GM18508 (cell line): ENCODE results near the gene LDAH.

Experiments used
- ATAC-seq: cut with Tn5 transposase; IDR thresholded peaks from one replicate; pipeline ENCODE4 v1.9.1; 2021; ENCODE audit warnings: moderate number of reproducible peaks; ENCODE audit not compliant: insufficient read depth, unreplicated experiment

LDAH gene

GRCh38 chr2:20822535-20823490 is at the start of gene LDAH:
TSS of gene LDAH (minus strand) at chr2:20823101. CDS start at chr2:20801463, 21,638 bp downstream.
- ATAC-seq = peak; percentile 79

GRCh38 chr2:20868377-20868776 is 45.5 kb upstream of the LDAH start:
- ATAC-seq = peak; percentile 100

- no peak for ATAC-seq
Measured at GRCh38 chr2:20862850-20863249, 39.9 kb upstream of the LDAH start.

- no peak for ATAC-seq
Measured at GRCh38 chr2:20855456-20855855, 32.6 kb upstream of the LDAH start.

- ATAC-seq = no peak
Measured at GRCh38 chr2:20852670-20853069, 29.8 kb upstream of the LDAH start.

GRCh38 chr2:20852139-20852538 is 29.2 kb upstream of the LDAH start:
- ATAC-seq = no peak

DNA sequence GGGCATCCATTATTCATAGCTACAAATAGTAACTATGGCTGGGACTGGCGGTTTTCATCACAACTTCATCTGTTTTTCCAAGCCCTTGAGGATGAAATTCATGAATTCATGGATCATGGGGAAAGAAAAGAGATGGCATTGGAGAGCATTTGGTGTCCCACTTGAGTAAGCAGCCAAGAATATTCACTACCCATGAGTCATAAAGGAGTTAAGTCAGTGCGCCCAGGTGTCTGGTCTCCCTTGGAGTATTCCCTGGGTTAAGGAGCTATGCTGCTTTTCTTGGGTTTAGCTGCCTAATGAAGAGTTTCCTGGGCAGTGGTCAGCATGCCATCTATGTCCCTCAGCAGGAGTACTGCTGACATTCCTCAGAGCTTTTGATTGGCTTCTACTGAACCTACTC is 21.3 kb upstream of the LDAH start:
- ATAC-seq = no peak

DNA sequence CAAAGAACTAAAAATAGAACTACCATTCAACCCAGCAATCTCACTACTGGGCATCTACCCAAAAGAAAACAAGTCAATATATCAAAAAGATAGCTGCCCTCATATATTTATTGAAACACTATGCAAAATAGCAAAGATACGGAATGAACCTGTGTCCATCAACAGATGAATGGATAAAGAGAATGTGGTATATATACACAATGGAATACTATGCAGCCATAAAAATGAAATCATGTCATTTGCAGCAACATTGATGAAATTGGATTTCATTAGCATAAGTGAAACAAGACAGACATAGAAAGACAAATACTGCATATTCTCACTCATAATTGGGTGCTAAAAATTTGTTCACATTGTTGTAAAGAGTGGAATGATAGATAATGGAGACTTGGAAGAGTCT is 16.2 kb upstream of the LDAH start:
- ATAC-seq = no peak

- no peak for ATAC-seq
Measured at GRCh38 chr2:20838016-20838415, 15.1 kb upstream of the LDAH start.

GRCh38 chr2:20836521-20836920 is 13.6 kb upstream of the LDAH start:
- ATAC-seq = no peak

DNA sequence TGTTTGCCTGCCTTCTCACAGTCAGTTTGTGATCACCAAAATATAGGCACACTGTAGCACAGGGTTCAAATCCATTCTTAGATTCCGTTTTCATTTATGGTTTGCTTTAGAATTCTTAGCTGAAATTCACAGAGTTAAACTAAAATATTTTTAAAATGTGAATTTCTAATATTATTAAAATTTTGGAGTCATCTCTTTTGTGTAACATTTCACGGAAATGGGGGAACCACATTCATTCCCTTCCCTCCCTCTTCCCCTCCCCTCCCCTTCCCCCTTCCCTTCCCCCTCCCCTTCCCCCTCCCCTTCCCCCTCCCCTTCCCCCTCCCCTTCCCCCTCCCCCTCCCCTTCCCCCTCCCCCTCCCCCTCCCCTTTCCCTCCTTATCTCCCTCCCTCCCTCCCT is 11.4 kb upstream of the LDAH start:
- ATAC-seq = no peak

DNA sequence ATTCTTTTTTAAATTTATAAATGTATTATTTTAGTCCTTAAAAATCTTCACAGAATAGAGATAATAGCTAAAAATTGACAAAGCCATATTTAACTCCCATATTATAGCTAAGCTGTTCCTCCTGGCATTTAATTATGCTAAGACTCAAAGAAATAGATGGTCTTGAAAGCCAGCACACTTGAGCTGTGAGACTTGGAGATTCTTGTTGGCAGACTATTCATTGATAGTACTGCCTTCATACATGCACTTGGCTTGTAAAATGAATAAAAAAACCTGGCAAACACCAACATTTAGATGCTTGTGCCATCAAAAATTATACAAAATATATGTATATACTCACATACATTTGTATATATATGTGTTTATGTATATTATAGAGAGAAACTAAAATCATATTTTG is 9.7 kb upstream of the LDAH start:
- no peak for ATAC-seq

- no peak for ATAC-seq
Measured at GRCh38 chr2:20829861-20830260, 7.0 kb upstream of the LDAH start.

GRCh38 chr2:20823917-20824316 is 1.0 kb upstream of the LDAH start:
- no peak for ATAC-seq

- no peak for ATAC-seq
Measured at GRCh38 chr2:20818820-20819219, 4.1 kb downstream of the LDAH start.

- no peak for ATAC-seq
Measured at GRCh38 chr2:20815216-20815615, 7.7 kb downstream of the LDAH start.

DNA sequence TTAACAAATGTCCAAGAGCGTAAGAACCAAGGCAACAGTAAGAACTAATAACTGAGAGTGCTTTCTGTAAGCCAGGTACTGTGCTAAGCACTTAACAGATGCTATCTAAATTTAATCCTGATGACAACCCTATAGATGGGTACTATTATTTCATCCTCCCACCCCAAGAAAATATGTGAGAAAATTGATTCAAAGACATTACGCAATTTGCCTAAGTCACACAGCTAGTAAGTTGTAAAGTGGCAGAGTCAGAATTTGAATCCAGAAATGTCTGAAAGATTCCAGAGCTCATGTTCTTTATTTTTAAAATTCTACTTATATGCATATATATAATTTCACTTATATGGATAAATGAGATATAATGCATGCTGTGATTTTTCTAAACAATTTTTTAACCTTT is 10.1 kb downstream of the LDAH start:
- no peak for ATAC-seq

GRCh38 chr2:20806286-20806685 is 16.6 kb downstream of the LDAH start:
- no peak for ATAC-seq

GRCh38 chr2:20803974-20804373 is 18.9 kb downstream of the LDAH start:
- no peak for ATAC-seq

DNA sequence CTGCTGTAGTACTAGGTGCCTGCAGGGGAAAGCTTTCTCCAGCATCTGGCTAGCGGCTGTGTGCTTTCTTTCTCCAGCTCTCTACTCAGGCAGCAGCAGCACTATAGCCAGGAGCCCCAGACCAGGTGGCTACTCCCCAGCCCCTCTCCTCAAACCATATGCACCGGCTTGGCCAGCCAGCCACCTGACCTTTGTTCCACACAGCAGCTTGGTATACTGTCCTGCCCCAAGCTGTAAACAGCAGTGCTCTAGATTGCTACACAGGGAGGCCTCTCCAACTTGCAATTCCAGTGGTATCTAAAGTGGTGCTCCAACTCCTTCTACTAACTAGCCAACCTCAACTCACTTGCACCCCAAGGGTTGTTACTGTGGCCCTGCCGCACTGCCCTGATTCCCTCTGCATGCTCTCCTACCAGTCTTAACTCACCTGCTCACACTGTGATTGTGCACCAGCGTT is 19.6 kb downstream of the LDAH start:
- no peak for ATAC-seq

GRCh38 chr2:20797096-20797495 is 25.8 kb downstream of the LDAH start:
- ATAC-seq = no peak

DNA sequence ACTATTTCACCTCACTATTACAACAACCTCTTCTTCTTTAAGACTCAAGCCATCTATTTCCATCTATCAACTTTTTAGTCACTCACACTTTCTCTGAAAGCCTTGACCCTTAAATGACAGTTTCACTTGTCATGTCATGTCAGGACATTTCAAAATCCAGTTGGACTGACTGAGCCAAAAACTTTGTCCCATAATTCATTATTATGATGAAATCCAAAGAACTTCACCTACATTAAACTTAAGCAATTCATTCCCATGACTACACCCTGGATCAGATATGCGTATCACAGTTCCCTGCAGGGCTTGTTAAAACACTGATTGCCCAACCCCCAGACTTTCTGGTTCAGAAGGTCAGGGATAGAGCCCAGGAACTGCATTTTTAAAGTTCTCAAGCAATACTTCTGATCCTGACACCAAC is 26.5 kb downstream of the LDAH start:
- ATAC-seq = no peak
